Activated CD4-positive, alpha-beta T cell treated with anti-CD3 and anti-CD28 coated beads, Interleukin-2, amount 50 U/mL, for 24 hours (primary cell): ENCODE data around the gene BMP7.

Experiments
- DNase-seq, 2 donors: peaks; one replicate each; pipeline ENCODE4 v3.0.0-alpha.2; 2020; ENCODE audit warnings: low read depth in 1 of 2, low spot score in 1 of 2

Gene BMP7

GRCh38 chr20:57213291-57213690 is 53.1 kb downstream of the BMP7 start:
- DNase-seq, result no peak

GRCh38 chr20:57212534-57213276 is 53.7 kb downstream of the BMP7 start:
- no peak for DNase-seq

GRCh38 chr20:57211908-57212533 is 54.4 kb downstream of the BMP7 start:
- DNase-seq, result no peak

GRCh38 chr20:57211406-57211805 is 55.0 kb downstream of the BMP7 start:
- DNase-seq, result no peak

DNA sequence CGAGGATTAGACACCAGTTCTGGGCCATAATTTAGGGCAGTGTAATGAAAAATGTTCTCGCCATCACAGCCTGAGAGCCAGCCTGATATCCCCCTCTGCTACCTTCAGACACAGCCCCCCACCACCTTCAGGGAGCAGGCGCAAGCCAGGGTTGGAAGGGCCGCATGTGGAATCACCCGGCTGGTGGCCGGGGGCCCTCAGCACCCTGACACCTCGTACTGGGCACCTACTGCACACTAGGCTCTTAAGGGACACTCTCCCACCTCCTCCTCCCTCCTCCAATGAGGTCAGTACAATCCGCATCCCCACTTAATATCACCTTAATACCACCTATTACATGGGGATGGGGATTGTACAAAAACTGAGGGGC is 55.5 kb downstream of the BMP7 start:
- DNase-seq, result no peak

DNA sequence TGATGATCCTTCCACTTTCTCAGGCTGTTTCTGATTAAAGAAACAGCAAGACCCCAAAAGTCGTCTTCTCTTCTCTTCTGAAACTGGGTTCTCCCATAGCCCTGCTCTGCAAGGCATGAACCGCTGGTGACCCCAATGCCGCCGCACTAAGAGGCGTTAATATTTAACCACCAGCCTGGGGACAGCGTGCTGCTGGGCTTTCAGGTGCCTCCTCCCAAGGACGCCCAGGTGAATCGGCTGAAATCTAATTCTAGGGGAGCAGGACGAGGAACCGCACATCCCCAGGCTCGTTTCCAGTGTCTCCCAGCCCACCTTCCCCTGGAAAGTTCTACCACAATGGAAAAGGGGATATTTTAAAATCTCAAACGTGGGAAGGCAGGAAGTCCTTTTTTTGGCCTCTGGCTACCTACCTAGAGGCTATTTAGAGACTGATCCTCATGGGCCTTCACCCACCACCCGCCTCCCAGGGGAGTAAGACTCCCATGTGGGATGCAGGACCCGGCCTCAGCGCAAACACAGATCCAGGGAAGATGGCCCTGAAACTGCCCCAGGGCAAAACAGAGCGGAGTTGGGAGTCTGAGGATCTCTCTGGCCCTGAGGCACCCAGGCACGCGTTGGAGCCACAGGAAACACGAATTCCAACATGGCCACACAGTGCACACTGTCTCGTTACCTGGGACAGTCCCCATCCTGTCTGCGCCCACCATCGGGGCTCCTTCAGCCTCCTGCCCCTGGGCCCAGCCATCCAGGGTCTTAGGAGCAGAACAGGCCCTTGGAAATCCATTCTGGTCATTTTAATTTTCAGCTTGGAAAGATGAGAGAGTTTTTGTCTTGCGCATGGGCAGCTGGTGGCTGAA is 56.2 kb downstream of the BMP7 start:
- no peak for DNase-seq

- DNase-seq, result no peak
Measured at GRCh38 chr20:57209413-57209812, 57.0 kb downstream of the BMP7 start.

GRCh38 chr20:57208198-57208597 is 58.2 kb downstream of the BMP7 start:
- no peak for DNase-seq

GRCh38 chr20:57207251-57207650 is 59.2 kb downstream of the BMP7 start:
- no peak for DNase-seq

DNA sequence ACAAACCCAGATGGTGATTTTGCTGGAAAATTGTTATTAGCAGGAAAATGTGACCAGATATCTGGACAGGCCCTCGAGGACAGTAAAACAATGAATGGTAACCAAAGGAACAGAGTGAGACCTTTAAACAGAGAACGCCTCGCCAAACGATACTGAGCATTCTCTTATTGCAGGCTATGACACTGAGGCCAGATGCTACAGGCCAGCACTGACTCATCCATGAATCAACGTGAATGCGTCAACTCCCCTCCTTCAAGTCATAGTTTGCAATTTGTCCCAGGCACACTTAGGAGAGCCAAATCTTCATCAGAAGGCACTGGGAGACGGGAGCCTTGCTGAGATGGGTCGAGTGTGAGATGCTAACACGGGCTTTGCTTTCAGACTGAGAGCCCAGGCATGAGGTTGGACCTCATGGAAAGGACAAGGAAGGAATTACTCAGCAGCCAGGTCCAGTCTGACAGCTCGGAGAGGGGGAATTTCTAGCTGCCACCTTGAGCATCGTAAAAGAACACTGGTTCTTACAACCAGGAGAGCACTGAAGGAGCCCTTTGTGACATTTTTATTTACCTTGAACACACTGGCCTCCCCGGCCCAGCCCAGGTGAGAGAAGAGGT is 60.7 kb downstream of the BMP7 start:
- DNase-seq, result no peak

DNA sequence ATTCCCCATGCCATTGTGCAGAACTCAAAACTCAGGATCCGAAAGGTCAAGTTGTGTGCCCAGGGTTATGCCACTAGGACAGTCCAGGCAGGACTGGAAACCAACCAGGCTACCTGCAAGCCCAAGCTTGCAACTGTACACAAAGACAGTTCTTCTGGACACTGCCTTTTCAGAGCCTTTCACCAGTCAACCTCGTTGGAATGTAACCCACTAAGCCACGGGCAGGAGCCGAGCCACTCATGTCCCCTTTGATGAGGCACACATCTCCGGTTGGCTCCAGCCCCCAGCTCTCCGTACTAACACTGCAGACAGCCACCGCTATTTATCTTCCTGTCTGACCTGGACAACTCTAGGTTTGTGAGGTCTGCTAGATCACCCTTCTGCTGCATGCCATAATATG is 62.5 kb downstream of the BMP7 start:
- DNase-seq, result no peak

DNA sequence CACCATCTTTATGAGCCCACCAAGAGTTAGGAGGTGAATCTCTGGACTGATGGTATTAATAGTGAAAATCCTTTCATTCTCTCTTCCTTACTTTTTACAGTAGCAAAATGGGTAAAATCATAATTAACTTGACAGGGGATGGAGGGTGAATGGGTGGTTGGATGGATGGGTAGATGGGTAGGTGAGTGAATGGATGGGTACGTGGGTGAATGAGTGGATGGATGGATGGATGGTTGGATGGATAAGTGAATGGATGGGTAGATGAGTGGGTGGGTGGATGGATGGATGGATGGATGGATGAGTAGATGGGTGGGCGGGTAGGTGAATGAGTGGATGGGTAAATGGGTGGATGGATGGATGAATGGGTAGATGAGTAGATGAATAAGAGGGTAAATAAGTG is 63.2 kb downstream of the BMP7 start:
- no peak for DNase-seq

GRCh38 chr20:57202309-57202708 is 64.1 kb downstream of the BMP7 start:
- no peak for DNase-seq

GRCh38 chr20:57200882-57201695 is 65.4 kb downstream of the BMP7 start:
- no peak for DNase-seq

- no peak for DNase-seq
Measured at GRCh38 chr20:57199656-57200405, 66.6 kb downstream of the BMP7 start.

DNA sequence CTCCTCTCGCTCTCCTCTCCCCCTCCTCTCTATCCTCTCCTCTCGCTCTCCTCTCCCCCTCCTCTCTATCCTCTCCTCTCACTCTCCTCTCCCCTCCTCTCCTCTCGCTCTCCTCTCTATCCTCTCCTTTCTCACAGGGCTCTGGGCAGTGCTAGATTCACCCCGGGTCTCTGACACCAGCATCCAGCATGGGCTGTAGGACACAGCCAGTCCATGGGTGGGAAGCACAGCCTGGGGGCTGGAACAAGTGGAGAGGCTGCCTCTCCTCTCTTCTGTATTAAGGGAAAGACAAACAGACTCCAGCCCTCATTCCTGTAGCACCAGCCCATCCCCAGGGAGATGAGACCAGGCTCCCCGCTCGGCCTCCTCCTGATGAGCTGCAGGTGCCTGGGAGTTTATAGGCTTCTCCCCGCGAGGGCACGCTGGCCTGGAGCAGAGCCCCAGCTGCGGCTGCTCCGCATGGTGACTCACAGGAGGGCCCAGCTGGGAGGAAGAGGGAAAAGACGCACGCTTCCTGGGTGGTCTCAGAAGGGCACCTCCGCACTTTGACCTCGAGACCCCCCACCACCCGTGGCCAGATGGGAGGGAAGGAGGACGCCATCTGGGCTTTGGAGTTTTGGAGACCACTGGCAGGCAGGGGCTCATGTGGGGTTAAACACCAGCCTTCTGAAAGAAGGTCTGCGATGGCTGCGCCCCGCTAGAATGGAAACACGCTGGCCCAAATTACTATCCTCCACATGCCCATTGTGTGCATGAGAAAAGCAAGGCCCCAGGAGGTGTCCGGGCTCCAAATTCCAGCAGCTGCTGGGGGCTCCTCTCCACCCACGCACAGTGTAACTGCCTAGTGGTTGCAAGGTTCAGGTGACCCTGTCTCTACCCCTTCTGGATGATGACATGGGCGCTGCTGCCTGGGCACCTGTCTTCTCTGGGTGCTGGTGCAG is 68.0 kb downstream of the BMP7 start:
- no peak for DNase-seq

- no peak for DNase-seq
Measured at GRCh38 chr20:57197352-57198131, 68.9 kb downstream of the BMP7 start.

DNA sequence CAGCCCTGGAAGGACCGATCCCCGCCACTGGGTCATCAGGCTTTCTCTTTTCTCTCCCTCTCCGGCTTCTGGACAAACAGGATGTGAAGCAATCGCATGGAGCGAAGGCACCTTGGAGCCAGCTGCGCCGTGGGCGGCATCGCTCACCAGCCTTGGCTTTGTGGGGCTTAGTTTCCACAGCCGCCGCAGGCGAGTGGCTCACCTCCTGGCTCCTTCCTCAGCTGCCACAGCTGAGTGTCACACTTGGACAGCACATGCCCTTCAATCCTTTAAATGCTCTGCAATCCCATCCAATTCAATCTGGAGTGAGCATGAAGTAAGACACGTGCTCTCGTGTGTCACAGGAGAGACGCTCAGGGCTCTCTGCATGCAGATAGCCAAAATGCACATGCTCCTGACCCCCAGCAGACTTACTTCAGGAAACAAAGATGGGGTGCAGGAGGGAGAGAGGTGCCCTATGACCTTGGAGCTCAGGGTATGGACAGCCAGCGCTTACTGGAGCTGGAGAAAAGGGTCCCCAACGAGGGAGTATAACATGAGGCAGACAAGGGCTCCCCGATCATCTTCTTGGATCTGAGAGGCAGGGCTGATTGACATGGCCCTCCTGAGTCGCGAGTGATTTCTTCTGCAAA is 70.9 kb downstream of the BMP7 start:
- DNase-seq, result no peak
